ENCODE data around the gene ANKLE2. TPM values are rescaled to one million over a fixed set of nuclear protein-coding genes. Genes with fewer than 3 reads are reported as not detected.
"Not testable (repeated sequence)": the region's sequence is repeated elsewhere in the genome, so short reads cannot be mapped to it uniquely, and the experiment has no call there.

Gene ANKLE2
- total RNA-seq, 2 donors from 2014 or later = 23.8 to 24.2 TPM

DNA sequence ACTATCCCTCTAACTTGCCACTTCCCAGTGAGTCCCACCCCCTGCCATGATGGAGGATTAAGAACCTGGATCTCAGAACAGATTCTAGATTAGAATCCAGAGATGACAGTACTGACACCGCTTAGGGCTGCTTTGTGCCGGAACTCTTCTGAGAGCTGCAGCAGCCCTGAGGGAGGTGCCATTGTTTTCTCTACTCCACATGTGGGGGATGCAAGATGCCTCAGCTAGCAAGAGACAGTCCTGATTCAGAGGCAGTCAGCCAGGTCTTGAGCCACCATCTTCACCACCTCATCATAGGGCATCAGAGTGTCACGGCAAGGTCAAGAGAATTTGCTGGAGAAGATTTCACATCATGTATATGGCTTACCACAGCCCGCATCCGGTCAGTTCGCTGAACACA, 54.4 kb downstream of the ANKLE2 start:
- H3K27ac ChIP-seq = no peak overlapping the region
- no peaks in the 10 kb centered on the region for H3K27me3 ChIP-seq
- H3K36me3 ChIP-seq = no peaks in the 10 kb centered on the region
- H3K4me1 ChIP-seq = peaks cover 0 to 18% of the 10 kb centered on the region in 2 donors
- no peak for DNase-seq (ENCODE audit: low spot score)
- H3K4me3 ChIP-seq = no peak overlapping the region
- no peaks in the 10 kb centered on the region for H3K9me3 ChIP-seq
- TF ChIP-seq, protein P1, sequence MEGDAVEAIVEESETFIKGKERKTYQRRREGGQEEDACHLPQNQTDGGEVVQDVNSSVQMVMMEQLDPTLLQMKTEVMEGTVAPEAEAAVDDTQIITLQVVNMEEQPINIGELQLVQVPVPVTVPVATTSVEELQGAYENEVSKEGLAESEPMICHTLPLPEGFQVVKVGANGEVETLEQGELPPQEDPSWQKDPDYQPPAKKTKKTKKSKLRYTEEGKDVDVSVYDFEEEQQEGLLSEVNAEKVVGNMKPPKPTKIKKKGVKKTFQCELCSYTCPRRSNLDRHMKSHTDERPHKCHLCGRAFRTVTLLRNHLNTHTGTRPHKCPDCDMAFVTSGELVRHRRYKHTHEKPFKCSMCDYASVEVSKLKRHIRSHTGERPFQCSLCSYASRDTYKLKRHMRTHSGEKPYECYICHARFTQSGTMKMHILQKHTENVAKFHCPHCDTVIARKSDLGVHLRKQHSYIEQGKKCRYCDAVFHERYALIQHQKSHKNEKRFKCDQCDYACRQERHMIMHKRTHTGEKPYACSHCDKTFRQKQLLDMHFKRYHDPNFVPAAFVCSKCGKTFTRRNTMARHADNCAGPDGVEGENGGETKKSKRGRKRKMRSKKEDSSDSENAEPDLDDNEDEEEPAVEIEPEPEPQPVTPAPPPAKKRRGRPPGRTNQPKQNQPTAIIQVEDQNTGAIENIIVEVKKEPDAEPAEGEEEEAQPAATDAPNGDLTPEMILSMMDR (IDR thresholded peaks at IDR 0.05) = no peak

DNA sequence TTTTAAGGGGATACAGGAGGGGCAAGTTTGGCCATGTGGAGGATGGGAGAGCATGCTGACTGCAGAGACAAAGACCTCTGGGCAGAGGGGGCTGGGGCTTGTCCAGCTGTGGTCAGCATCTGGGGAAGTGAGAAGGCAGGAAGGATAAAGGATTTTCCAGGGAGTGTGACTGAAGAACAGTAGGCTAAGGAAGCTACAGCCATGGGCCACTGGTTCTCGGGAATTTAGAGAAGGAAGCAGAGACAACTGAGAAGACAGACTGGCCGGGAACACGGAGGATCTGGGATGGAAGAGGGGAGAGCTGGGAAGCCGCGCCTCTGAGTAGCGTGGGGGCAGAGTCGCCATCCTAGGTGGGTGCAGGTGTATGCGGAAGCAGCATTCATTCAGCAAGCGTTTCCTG, 58.0 kb downstream of the ANKLE2 start:
- Histone ChIP-seq H3K27ac (no peak overlapping the region), H3K36me3 (no peaks in the 10 kb centered on the region), H3K27me3 (no peaks in the 10 kb centered on the region), H3K4me3 (no peak overlapping the region), H3K9me3 (no peaks in the 10 kb centered on the region), H3K4me1 (no peaks in the 10 kb centered on the region)
- DNase-seq (ENCODE audit: low spot score) = no peak
- TF ChIP-seq, protein P1 (IDR thresholded peaks at IDR 0.05) = no peak

DNA sequence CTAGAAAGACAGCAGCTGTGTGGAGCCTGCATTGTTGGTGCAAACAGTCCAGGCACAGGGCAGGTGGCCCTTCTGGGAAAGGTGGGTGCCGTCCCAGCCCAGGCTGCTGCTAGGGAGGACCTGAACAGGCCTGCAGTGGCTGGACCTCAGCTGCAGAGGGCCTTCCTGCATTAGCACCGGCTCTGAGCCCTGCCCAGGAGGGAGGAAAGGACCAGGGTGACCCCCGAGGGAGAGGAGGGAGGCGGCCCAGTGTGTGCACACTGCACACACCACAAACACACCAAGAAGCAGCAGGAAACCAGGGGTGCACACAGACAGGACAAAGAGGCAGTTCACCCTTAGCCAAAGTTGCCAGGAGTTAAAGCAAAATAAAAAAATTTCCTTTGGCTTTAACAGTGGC, 59.0 kb downstream of the ANKLE2 start:
- Histone ChIP-seq H3K4me1 (no peaks in the 10 kb centered on the region), H3K27ac (no peak overlapping the region), H3K9me3 (no peaks in the 10 kb centered on the region), H3K27me3 (no peaks in the 10 kb centered on the region), H3K4me3 (no peak overlapping the region), H3K36me3 (peaks cover 5% of the 10 kb centered on the region)
- TF ChIP-seq, protein P1 (IDR thresholded peaks at IDR 0.05) = no peak
- DNase-seq (ENCODE audit: low spot score) = no peak

DNA sequence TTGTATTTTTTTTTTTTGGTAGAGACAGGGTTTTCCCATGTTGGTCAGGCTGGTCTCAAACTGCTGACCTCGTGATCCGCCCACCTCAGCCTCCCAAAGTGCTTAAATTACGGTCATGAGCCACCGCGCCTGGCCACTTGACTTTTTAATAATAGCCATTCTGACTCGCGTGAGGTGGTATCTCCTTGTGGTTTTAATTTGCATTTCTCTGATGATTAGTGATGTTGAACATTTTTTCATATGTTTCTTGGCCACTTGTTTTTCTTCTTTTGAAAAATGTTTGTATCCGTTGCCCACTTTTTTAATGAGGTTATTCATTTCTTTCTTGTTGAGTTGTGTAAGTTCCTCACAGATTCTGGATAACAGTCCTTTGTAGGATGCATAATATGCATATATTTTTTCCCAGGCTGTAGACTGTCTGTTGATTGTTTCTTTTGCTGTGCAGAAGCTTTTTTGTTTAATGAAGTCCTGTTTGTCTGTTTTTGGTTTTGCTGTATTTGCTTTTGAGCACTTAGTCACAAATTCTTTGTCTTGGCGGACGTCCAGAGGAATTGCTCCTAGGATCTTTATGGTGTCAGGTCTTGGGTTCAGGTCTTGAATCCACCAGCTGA, 61.3 kb downstream of the ANKLE2 start:
- TF ChIP-seq, protein P1 (IDR thresholded peaks at IDR 0.05) = no peak
- Histone ChIP-seq H3K4me3 (no peak overlapping the region), H3K4me1 (peaks cover 0 to 6% of the 10 kb centered on the region in 2 donors), H3K36me3 (peaks cover 21% of the 10 kb centered on the region), H3K27me3 (no peaks in the 10 kb centered on the region), H3K9me3 (no peaks in the 10 kb centered on the region), H3K27ac (no peak overlapping the region)
- no peak for DNase-seq (ENCODE audit: low spot score)

DNA sequence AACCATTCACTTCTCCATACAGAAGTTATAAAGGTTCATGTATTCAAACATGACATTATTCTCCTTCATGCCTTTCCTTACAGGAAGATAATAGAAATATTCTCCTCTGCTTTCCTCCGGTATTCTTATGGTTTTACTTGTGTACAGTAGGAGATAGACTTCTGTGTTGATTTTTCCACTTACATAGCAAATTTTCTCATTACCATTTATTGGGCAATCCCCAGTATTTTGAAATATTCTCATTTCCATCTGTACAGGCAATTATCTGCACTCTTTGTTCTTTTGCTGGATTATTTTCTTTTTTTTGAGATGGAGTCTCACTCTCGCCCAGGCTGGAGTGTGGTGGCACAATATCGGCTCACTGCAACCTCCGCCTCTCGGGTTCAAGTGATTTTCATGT, 63.3 kb downstream of the ANKLE2 start:
- no peaks in the 10 kb centered on the region for H3K9me3 ChIP-seq
- H3K27ac ChIP-seq = no peak overlapping the region
- TF ChIP-seq, protein P1 (IDR thresholded peaks at IDR 0.05) = no peak
- DNase-seq (ENCODE audit: low spot score) = no peak
- peaks cover 21% of the 10 kb centered on the region for H3K36me3 ChIP-seq
- peaks cover 0 to 6% of the 10 kb centered on the region in 2 donors for H3K4me1 ChIP-seq
- no peak overlapping the region for H3K4me3 ChIP-seq
- H3K27me3 ChIP-seq = no peaks in the 10 kb centered on the region

DNA sequence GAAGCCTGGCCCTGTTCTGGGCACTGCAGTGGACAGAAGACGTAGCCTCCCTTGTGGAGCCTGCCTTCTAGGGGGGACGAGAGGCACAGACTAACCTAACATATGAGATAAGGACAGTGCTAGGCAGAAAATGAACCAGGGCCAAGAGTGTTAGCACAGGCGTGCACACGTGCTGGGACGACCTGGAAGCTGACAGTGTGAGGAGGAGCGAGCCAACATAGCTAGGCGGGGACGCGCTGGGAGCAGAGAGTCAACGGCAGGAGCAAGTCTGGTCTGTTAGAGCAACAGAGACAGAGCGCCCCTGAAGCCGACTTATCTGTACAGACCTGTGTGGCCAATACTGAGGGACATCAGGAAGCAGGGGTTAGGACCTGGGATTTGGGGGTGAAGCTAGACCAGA, 66.2 kb downstream of the ANKLE2 start:
- Histone ChIP-seq H3K4me3 (no peak overlapping the region), H3K9me3 (no peaks in the 10 kb centered on the region), H3K27me3 (no peaks in the 10 kb centered on the region), H3K4me1 (peaks cover 0 to 6% of the 10 kb centered on the region in 2 donors), H3K27ac (peak overlapping the region; percentile 69), H3K36me3 (peaks cover 21% of the 10 kb centered on the region)
- no peak for DNase-seq (ENCODE audit: low spot score)
- TF ChIP-seq, protein P1 (IDR thresholded peaks at IDR 0.05) = no peak

DNA sequence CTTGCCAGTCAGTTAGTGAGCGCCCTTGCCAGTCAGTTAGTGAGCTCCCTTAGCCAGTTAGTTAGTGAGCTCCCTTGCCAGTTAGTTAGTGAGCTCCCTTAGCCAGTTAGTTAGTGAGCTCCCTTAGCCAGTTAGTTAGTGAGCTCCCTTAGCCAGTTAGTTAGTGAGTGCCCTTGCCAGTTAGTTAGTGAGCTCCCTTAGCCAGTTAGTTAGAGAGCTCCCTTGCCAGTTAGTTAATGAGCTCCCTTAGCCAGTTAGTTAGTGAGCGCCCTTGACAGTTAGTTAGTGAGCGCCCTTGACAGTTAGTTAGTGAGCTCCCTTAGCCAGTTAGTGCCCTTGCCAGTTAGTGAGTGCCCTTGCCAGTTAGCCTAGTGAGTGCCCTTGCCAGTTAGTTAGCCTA, 66.7 kb downstream of the ANKLE2 start:
- not testable (repeated sequence) for H3K9me3 ChIP-seq; H3K4me3 ChIP-seq; H3K27me3 ChIP-seq; DNase-seq (ENCODE audit: low spot score); H3K4me1 ChIP-seq
- H3K36me3 ChIP-seq = peaks cover 21% of the 10 kb centered on the region
- peak overlapping the region; percentile 69 for H3K27ac ChIP-seq

DNA sequence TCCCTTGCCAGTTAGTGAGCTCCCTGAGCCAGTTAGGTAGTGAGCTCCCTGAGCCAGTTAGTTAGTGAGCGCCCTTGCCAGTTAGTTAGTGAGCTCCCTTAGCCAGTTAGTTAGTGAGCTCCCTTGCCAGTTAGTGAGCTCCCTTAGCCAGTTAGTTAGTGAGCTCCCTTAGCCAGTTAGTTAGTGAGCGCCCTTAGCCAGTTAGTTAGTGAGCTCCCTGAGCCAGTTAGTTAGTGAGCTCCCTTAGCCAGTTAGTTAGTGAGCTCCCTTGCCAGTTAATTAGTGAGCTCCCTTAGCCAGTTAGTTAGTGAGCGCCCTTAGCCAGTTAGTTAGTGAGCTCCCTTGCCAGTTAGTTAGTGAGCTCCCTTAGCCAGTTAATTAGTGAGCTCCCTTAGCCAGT, 69.6 kb downstream of the ANKLE2 start:
- not testable (repeated sequence) for H3K27ac ChIP-seq; H3K4me3 ChIP-seq; DNase-seq (ENCODE audit: low spot score); H3K9me3 ChIP-seq; H3K27me3 ChIP-seq; H3K4me1 ChIP-seq
- H3K36me3 ChIP-seq = peaks cover 12% of the 10 kb centered on the region
